ENCODE results near the gene ZNF785. TPM values are rescaled to one million over a fixed set of nuclear protein-coding genes. Genes with fewer than 3 reads are reported as not detected.
A peak's percentile ranks its signal among the peaks of the same experiment; 100 is the strongest.

ZNF785 gene
- total and polyA plus RNA-seq, 3 experiments from 2014 or later = 4.8 to 13.0 (median 10.9) TPM

DNA sequence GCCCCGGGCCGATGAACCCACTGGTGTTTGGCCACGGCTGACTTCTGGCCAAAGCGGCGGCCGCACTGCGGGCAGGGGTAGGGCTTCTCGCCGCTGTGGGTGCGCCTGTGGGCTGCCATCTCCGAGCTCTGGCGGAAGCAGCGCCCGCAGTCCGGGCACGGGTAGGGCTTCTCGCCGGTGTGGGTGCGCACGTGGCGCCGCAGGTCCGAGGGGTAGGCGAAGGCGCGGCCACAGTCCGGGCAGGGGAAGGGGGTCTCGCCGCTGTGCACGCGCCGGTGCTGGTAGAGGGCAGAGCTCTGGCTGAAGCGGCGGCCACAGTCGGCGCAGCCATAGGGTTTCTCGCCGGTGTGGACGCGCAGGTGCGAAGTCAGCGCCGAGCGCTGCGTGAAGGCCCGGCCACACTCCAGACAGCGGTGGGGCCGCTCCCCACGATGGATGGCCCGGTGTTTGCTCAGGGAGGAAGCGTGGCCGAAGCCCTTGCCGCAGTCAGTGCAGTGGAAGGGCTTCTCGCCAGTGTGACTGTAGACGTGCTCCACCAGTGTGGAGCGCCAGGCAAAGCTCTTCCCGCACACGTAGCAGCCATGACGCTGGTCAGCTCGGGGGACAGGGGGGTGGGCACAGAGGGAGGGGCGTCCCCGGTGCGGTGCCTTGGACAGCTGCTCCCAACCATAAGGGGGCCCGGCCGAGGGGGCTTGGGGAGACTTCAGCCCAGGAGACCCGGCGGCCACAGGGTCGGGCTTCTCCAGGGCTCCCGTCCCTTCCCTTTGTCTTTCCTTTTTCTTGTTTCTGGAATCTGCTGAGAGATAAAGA is 30.0 kb downstream of the ZNF785 start:
- CTCF ChIA-PET = interaction anchor here (1.3 to 4.2 kb wide), 3 partner anchors 9 to 20 kb away, joined by 3 to 31 read pairs (median 3); partner anchors contain the start of gene ZNF747
- POLR2A ChIA-PET = interaction anchor here (6.7 kb wide), 1 partner anchor 21 kb away, joined by 71 read pairs; the partner anchor contains the start of gene ZNF747
- Histone ChIP-seq H3K4me3 (ENCODE audit: low read length) (no peak overlapping the region), H3K36me3 (ENCODE audit: insufficient read depth, low read length) (peaks cover 15% of the 10 kb centered on the region), H3K27me3 (ENCODE audit: insufficient read depth, low read length, poor library complexity, severe bottlenecking) (no peaks in the 10 kb centered on the region), H3K27ac (ENCODE audit: low read depth, low read length) (no peak overlapping the region), H3K9me3 (ENCODE audit: low read length) (no peaks in the 10 kb centered on the region), H3K4me1 (ENCODE audit: insufficient read depth, low read length) (peaks cover 51% of the 10 kb centered on the region)
- H3K27me3 Mint-ChIP-seq = peaks cover 0 to 4% of the 10 kb centered on the region in 2 donors
- peak overlapping the region in 2 of 8 donors; percentile 83 to 87 for H3K27ac Mint-ChIP-seq
- no peak for DNase-seq
- H3K4me3 Mint-ChIP-seq = peak overlapping the region in 6 of 7 donors; percentile 50 to 95 (median 87)
- no peaks in the 10 kb centered on the region for H3K9me3 Mint-ChIP-seq
- peaks cover 0 to 40% (median 2%) of the 10 kb centered on the region in 3 donors for H3K36me3 Mint-ChIP-seq
- peaks cover 51 to 77% (median 55%) of the 10 kb centered on the region in 3 donors for H3K4me1 Mint-ChIP-seq

- H3K4me1 ChIP-seq (ENCODE audit: insufficient read depth, low read length) = peaks cover 51% of the 10 kb centered on the region
- Mint-ChIP-seq H3K36me3 (peaks cover 0 to 40% (median 2%) of the 10 kb centered on the region in 3 donors), H3K27me3 (peaks cover 0 to 4% of the 10 kb centered on the region in 2 donors), H3K4me1 (peaks cover 51 to 80% (median 55%) of the 10 kb centered on the region in 3 donors), H3K4me3 (peak overlapping the region in 3 of 7 donors; percentile 19 to 84 (median 65)), H3K27ac (peak overlapping the region in 2 of 8 donors; percentile 95 to 96), H3K9me3 (no peaks in the 10 kb centered on the region)
- H3K36me3 ChIP-seq (ENCODE audit: insufficient read depth, low read length) = peaks cover 15% of the 10 kb centered on the region
- H3K4me3 ChIP-seq (ENCODE audit: low read length) = no peak overlapping the region
- POLR2A ChIA-PET = interaction anchor here (0.6 to 6.7 kb wide), 2 partner anchors 20 to 141 kb away, joined by 4 to 71 read pairs; partner anchors contain the start of gene ZNF747
- no peak overlapping the region for H3K27ac ChIP-seq (ENCODE audit: low read depth, low read length)
- CTCF ChIA-PET = interaction anchor here (1.3 to 4.2 kb wide), 3 partner anchors 8 to 19 kb away, joined by 3 to 31 read pairs (median 3); partner anchors contain the start of gene ZNF747
- no peaks in the 10 kb centered on the region for H3K27me3 ChIP-seq (ENCODE audit: insufficient read depth, low read length, poor library complexity, severe bottlenecking)
- H3K9me3 ChIP-seq (ENCODE audit: low read length) = no peaks in the 10 kb centered on the region
- DNase-seq = no peak
These were observed 30.8 kb downstream of the ZNF785 start for GRCh38 chr16:30554557-30555314.

- ChIA-PET POLR2A (interaction anchor here (6.7 kb wide), 1 partner anchor 19 kb away, joined by 71 read pairs; the partner anchor contains the start of gene ZNF747), CTCF (interaction anchor here (4.2 kb wide), 1 partner anchor 18 kb away, joined by 31 read pairs; the partner anchor contains the start of gene ZNF747)
- no peak for DNase-seq
- Mint-ChIP-seq H3K9me3 (no peaks in the 10 kb centered on the region), H3K27ac (peak overlapping the region; percentile 54 to 97 (median 94)), H3K36me3 (peaks cover 0 to 40% (median 2%) of the 10 kb centered on the region in 3 donors), H3K27me3 (peaks cover 0 to 3% of the 10 kb centered on the region in 2 donors), H3K4me1 (peaks cover 48 to 77% (median 53%) of the 10 kb centered on the region in 3 donors), H3K4me3 (peak overlapping the region in 5 of 7 donors; percentile 4 to 65 (median 35))
- peaks cover 46% of the 10 kb centered on the region for H3K4me1 ChIP-seq (ENCODE audit: insufficient read depth, low read length)
- no peak overlapping the region for H3K4me3 ChIP-seq (ENCODE audit: low read length)
- peak overlapping the region; percentile 38 for H3K27ac ChIP-seq (ENCODE audit: low read depth, low read length)
- H3K9me3 ChIP-seq (ENCODE audit: low read length) = no peaks in the 10 kb centered on the region
- no peaks in the 10 kb centered on the region for H3K27me3 ChIP-seq (ENCODE audit: insufficient read depth, low read length, poor library complexity, severe bottlenecking)
- peaks cover 15% of the 10 kb centered on the region for H3K36me3 ChIP-seq (ENCODE audit: insufficient read depth, low read length)
These were observed 32.1 kb downstream of the ZNF785 start for GRCh38 chr16:30553393-30553899.

DNA sequence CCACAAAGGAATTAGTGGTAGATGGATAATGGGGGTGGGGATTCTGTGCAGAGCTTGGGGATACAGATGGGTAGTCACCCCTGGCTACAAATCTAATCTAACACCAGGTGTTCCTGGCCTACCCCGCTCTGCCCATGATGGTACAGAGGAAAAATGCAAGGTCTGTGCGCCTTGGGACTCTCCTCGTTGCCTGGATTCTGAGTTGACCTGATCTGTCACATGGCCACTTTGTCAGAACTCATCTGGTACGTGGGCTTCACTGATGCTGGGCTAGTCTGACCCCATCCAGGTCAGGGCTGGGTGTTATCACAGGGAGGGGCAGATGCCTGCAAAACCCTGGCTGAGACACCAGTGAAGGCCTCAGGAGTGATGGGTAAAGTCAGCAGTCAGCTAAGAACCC is 32.5 kb downstream of the ZNF785 start:
- Histone ChIP-seq H3K9me3 (ENCODE audit: low read length) (no peaks in the 10 kb centered on the region), H3K36me3 (ENCODE audit: insufficient read depth, low read length) (peaks cover 15% of the 10 kb centered on the region), H3K27me3 (ENCODE audit: insufficient read depth, low read length, poor library complexity, severe bottlenecking) (no peaks in the 10 kb centered on the region), H3K4me1 (ENCODE audit: insufficient read depth, low read length) (peaks cover 46% of the 10 kb centered on the region), H3K4me3 (ENCODE audit: low read length) (no peak overlapping the region), H3K27ac (ENCODE audit: low read depth, low read length) (peak overlapping the region; percentile 38)
- peak overlapping the region; percentile 82 to 97 (median 94) for H3K27ac Mint-ChIP-seq
- H3K4me1 Mint-ChIP-seq = peaks cover 49 to 79% (median 57%) of the 10 kb centered on the region in 3 donors
- peaks cover 0 to 37% (median 2%) of the 10 kb centered on the region in 3 donors for H3K36me3 Mint-ChIP-seq
- H3K9me3 Mint-ChIP-seq = no peaks in the 10 kb centered on the region
- H3K4me3 Mint-ChIP-seq = peak overlapping the region in 4 of 7 donors; percentile 40 to 65 (median 59)
- peaks cover 0 to 3% of the 10 kb centered on the region in 2 donors for H3K27me3 Mint-ChIP-seq
- POLR2A ChIA-PET = interaction anchor here (1.4 to 6.7 kb wide), 2 partner anchors 19 to 182 kb away, joined by 6 to 71 read pairs; partner anchors contain the start of gene ZNF747
- CTCF ChIA-PET = interaction anchor here (1.0 to 4.2 kb wide), 3 partner anchors 18 to 123 kb away, joined by 3 to 31 read pairs (median 4); partner anchors contain the start of gene ZNF747
- no peak for DNase-seq

GRCh38 chr16:30551781-30552180 is 33.7 kb downstream of the ZNF785 start:
- Histone ChIP-seq H3K9me3 (ENCODE audit: low read length) (no peaks in the 10 kb centered on the region), H3K36me3 (ENCODE audit: insufficient read depth, low read length) (peaks cover 15% of the 10 kb centered on the region), H3K27ac (ENCODE audit: low read depth, low read length) (peak overlapping the region; percentile 24), H3K27me3 (ENCODE audit: insufficient read depth, low read length, poor library complexity, severe bottlenecking) (no peaks in the 10 kb centered on the region), H3K4me3 (ENCODE audit: low read length) (peak overlapping the region; percentile 37), H3K4me1 (ENCODE audit: insufficient read depth, low read length) (peaks cover 42% of the 10 kb centered on the region)
- ChIA-PET CTCF (interaction anchor here (0.6 to 4.2 kb wide), 8 partner anchors 16 to 154 kb away, joined by 3 to 31 read pairs (median 4); partner anchors contain the start of gene ZNF747), POLR2A (interaction anchor here (0.6 to 1.4 kb wide), 15 partner anchors 9 to 180 kb away, joined by 3 to 21 read pairs (median 5); partner anchors contain the start of genes ZNF688 and ZNF747)
- H3K4me1 Mint-ChIP-seq = peaks cover 50 to 75% (median 58%) of the 10 kb centered on the region in 3 donors
- no peaks in the 10 kb centered on the region for H3K9me3 Mint-ChIP-seq
- H3K4me3 Mint-ChIP-seq = peak overlapping the region; percentile 64 to 89 (median 80)
- peaks cover 0 to 3% of the 10 kb centered on the region in 2 donors for H3K27me3 Mint-ChIP-seq
- H3K36me3 Mint-ChIP-seq = peaks cover 0 to 34% (median 2%) of the 10 kb centered on the region in 3 donors
- peak; percentile 59 to 86 (median 71) for DNase-seq
- H3K27ac Mint-ChIP-seq = peak overlapping the region; percentile 82 to 97 (median 94)

- Histone ChIP-seq H3K4me3 (ENCODE audit: low read length) (no peak overlapping the region), H3K36me3 (ENCODE audit: insufficient read depth, low read length) (peaks cover 3% of the 10 kb centered on the region), H3K27me3 (ENCODE audit: insufficient read depth, low read length, poor library complexity, severe bottlenecking) (no peaks in the 10 kb centered on the region), H3K9me3 (ENCODE audit: low read length) (no peaks in the 10 kb centered on the region), H3K4me1 (ENCODE audit: insufficient read depth, low read length) (peaks cover 28% of the 10 kb centered on the region), H3K27ac (ENCODE audit: low read depth, low read length) (no peak overlapping the region)
- no peak overlapping the region for H3K4me3 Mint-ChIP-seq
- peaks cover 0 to 5% of the 10 kb centered on the region in 2 donors for H3K27me3 Mint-ChIP-seq
- peak overlapping the region in 7 of 8 donors; percentile 28 to 90 (median 75) for H3K27ac Mint-ChIP-seq
- H3K36me3 Mint-ChIP-seq = peaks cover 0 to 8% (median 0%) of the 10 kb centered on the region in 3 donors
- no peaks in the 10 kb centered on the region for H3K9me3 Mint-ChIP-seq
- peaks cover 33 to 52% (median 40%) of the 10 kb centered on the region in 3 donors for H3K4me1 Mint-ChIP-seq
- POLR2A ChIA-PET = no interaction called here
- no peak for DNase-seq
- CTCF ChIA-PET = interaction anchor here (4.0 kb wide), 1 partner anchor 13 kb away, joined by 15 read pairs; the partner anchor contains the start of gene ZNF747
These were observed 36.9 kb downstream of the ZNF785 start for GRCh38 chr16:30548416-30549253.
